HG03135 (cell line): ENCODE results near the gene GALNT17.

Experiments
- ATAC-seq: cut with Tn5 transposase; IDR thresholded peaks from one replicate; pipeline ENCODE4 v1.9.1; 2021; ENCODE audit warnings: mild to moderate bottlenecking, moderate library complexity; ENCODE audit not compliant: unreplicated experiment

Gene GALNT17

DNA sequence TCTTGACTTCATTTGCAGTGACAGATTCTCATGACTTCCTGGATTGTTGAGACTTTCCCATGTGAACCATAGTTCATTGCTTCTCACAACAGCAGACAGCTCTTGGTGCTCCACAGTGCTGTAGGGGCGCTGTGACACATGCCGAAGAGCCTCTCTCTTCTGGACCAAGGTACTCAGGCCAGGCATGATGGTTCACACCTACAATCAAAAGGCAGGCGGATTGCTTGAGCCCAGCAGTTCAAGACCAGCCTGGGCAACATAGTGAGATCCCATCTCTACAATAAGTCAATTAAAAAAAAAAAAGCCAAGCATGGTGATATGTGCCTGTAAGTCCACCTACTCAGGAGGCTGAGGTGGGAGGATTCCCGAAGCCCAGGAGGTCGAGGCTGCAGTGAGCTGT lies 354.5 kb downstream of the GALNT17 start:
- no peak for ATAC-seq

DNA sequence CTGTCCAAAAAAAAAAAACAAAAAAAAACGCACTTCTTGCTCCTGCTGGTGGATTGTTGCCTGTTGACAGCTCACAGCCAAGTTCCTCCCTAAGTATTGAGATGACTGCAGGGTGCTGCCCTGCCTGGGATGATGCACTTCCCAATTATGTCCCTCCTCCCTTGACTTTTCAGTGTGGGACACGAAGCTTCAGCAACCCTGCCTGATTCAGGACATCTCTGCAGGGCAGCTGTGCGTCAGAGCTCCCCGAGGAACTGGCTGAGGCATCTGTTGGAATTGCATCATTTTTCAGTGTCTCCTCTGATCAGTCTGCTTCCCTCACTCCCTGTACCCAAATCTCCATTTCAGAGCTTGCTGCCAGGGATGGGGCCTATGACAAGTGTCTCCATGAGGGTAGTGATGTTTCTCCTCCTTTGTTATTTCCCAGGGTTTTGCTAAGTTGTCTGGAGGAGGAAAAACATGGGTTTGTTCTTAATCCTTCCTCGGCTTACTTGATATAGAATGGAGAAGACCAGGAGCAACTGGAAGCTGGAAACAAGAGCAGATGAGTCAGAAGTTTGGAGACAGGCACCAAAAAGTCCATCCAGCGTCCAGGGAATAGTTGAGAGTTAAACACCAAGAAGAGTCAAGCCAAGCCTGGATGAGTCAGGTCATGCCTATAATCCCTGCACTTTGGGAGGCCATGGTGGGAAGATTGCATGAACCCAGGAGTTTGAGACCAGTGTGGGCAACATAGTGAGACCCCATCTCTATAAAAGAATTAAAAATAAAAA lies 355.1 kb downstream of the GALNT17 start:
- ATAC-seq: no peak

DNA sequence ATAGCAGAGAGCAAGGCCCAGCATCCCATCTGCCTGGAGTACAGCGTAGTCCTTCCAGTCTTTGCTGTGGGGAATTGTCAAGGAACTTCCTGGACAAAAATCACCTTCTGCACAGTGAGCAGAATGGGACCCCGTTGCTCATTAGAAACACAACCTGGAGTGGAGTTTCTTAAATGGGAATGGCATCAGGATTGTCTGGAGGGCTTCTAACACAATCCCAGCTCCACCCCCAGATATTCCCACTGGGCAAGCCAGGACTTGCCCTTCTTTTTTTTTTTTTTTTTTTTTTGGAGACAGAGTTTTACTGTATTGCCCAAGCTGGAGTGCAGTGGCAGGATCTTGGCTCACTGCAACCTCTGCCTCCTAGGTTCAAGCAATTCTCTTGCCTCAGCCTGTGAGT lies 356.4 kb downstream of the GALNT17 start:
- no peak for ATAC-seq

DNA sequence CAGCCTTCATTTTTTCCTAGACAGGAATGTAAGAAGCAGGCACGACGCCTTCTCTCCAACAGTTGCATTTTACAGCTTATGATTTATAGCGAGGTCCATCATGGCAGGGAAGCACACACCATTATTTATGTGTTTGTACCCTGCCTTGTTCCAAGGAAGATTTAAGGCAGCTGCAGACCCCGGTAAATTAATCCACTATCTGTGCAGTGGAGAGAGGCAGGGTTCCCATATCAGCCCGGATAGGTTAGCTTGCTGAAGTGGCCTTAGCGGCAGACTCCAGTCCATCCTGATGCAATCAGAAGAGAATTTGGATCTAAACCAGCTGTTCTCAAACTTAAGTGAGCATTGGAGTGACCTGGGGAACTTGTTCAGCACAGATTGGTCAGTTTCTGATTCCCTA lies 359.4 kb downstream of the GALNT17 start:
- no peak for ATAC-seq

DNA sequence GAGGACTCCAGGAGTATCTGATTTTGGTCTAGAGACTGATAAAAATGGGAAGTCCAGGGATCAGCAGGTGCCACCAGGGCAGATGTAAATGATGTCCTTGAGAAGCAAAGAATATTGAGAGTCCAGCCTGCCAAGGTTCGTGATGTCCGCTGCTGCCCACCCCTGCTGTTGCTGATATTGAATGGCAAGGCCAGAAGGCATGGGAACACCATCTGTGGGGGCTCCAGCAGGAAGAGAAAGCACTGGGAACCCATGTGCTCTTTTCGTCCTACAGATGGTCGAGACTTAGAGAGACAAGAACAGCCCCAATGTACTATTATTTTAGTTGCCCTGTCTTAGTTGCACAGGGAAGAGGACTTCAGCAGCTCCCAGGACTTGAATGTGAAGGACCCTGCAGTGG lies 363.9 kb downstream of the GALNT17 start:
- no peak for ATAC-seq

DNA sequence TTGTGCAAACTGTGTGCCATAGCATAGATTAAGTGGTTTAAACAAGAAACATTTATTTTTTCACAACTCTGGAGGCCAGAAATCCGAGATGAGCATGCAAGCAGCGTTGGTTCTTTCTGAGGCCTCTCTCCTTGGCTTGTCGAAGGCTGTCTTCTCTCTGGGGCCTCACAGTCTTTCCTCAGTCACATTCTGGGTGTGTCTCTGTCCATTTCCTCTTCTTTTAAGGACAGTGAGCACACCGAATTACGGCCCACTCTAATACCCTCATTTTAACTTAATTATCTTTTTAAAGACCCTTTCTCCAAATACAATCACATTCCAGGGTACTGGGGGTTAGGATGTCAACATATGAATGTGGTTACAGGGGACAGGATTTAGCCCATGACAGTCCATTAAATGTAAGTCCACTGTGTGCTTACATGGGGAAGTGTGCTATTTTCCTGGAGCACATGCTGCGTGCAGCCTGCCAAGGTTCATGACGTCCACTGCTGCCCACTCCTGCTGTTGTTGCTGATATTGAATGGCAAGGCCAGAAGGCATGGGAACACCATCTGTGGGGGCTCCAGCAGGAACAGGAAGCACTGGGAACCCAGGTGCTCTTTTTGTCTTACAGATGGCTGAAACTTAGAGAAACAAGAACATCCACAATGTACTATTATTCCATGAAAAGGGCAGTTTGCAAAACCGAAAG lies 365.5 kb downstream of the GALNT17 start:
- no peak for ATAC-seq

DNA sequence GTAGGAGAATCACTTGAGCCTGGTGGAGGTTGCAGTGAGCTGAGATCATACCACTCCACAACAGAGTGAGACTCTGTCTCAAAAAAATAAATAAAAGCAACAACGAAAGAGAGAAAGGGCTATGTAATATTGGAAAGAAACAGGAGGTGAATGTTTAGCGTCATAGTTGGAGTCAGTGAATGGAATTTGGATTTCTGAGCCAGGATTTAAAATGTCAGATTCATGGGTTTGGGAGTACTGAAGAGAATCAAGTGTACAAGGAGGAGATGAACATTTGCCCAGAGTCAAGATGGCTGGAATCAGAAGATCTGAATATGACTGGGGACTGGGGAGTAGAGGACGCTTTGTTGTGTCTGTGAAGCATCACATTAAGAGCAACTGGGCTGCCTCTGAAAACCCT lies 366.4 kb downstream of the GALNT17 start:
- no peak for ATAC-seq

DNA sequence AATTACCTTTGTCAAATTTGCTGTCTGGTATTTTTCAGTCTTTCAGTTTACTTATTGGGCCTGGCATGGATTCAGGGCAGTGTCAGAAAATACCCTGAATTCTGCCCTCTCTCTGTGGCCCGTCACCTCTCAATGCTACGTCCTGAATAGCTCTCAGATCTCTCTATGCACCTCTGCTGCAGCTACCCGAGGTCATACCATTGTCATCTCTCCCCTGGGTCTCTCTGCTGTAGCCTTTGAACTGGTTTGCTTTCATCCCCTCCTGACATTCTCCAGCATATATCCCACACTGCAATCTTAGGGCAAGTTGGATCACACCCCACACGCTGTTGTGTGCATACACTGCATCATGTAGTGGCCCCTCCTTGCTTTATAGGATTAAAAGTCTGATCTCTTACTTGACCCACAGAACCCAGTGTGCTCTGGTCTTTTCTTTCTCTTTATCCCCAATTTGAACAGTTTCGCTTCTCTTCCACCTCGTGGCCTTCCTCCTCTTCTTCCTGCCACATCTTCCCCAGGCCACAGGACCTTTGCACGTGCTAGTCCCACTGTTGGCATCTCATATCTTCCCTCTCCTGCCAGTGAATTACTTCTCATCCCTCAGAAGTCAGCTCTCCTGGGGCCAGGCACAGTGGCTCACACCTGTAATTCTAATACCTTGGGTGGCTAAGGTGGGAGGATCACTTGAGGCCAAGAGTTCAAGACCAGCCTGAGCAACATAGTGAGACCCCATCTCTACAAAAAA lies 372.9 kb downstream of the GALNT17 start:
- no peak for ATAC-seq

DNA sequence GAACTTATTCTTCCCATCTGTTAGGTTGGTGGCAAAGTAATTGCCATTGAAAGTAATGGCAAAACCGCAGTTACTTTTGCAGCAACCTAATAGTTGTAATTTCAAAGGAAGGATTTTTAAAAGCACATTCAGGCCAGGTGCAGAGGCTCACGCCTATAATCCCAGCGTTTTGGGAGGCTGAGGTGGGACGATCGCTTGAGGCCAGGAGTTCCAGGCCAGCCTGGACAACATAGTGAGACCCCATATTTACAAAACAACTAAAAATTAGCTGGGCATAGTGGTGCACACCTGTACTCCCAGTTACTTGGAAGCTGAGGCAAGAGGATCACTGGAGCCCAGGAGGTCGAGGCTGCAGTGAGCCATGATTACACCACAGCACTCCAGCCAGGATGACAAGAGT lies 374.9 kb downstream of the GALNT17 start:
- no peak for ATAC-seq

DNA sequence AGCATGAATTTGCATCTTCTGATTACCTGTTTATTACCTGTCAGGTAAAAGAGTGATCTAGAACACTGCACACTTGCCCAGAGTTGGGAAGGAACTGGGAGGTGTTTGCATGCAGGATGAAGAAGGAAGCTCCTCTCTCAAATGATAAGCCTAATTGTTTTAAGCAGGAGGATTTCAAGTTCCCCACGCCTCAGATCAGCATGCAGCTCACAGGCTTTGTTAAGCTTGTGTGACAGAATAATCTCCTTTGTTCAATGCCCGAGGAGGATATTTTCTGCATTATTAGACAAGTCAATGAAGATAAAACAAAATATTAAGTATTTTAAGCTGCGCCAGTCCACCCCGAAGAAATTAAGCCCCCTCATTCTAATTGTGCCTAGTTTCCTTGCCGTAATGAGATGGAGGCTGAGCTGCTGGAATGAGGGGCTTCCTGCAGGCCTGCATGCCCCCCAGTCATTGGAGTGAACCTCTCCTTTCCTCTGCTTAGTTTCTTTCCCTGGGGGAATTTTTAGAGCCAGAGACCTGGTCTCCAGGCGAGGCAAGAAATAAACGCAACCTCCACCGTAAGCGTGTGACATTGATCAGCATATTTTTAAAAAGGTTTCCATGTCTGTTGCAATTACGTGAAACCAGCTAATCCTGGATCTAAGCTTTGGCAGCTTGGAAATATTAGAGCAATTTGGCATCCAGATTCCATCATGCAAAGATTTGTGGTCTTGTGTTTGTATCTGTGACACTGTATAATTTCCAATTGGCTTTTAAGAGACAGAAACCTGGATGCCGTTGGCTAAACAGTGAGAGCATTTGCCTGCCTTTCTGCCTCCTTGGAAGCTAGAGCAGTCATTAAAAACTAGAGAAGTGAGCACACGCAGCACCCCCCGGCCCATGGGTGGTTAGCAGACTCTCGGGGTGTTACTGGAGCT lies 376.0 kb downstream of the GALNT17 start:
- ATAC-seq: no peak

DNA sequence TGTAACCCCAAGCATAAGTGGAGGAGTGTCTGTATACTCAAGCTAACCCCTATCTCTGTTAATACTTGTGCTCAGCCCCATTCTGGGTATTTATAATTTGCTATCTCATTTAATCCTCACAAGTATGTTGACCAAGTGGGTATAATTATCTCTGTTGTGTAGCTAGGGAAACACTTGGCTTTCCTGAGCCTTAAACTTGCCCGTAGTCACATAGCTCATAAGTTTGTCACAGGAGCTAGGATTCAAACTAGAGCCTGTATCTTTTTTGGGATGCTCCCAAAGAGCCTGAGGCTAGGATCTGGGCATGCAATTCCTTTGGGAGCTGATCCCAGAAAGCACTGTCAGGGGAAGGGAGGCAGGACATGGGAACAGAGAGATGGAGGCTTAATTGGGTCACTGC lies 377.4 kb downstream of the GALNT17 start:
- ATAC-seq: no peak

DNA sequence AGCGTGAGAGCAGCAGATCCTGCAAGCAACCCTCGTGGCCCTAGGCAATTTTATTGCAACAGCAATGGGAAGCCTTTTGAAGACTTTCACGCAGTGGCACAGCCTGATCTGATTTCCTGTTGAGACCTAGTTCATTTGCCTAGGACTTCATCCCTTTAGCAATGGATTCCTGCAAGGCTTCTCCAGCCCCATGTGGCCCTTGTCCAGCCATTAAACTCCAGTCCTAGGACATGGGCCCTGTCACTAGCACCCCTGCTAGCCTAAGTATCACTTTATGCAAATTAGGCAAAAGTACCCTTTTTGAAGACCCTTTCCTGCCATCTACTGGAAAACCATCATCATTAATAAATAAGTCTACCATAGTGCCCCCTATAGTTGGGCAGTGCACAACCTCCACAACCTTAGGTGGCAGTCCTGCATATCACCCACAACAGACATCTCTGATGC lies 379.4 kb downstream of the GALNT17 start:
- ATAC-seq: no peak

DNA sequence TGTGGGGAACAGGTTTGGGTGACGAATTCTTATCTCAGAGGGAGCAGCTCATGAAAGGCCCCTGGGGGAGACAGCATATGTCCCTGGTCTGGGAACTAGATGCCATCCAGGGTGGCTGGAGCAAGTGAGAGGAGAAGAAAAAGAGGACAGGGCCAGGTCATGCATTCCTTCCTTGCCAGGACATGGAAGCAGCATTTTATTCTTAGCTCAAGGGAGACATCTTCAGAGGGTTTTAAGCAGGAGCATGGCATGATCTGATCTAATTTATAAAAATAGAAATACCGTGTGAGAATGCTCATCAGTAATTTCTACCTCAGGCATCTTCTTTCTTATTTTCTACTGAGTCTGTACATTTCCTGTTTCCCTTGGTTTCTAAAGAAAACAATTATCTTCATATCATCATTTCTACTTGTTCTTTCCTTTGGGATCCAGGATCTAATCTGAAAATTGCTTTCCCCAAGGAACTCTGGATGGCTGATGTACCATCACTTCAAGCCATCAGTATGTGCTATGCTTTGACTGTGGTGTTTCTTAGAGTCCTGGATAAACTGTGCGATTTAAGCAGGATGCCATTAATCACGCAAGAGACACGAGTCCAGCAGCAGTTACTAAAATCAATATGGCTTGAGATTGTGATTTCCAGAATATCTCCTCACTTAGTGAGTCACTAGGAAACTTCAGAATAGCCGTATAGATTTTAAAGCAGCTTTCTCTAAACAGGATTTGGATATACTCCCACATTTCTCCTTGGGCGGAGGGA lies 386.2 kb downstream of the GALNT17 start:
- ATAC-seq: no peak

DNA sequence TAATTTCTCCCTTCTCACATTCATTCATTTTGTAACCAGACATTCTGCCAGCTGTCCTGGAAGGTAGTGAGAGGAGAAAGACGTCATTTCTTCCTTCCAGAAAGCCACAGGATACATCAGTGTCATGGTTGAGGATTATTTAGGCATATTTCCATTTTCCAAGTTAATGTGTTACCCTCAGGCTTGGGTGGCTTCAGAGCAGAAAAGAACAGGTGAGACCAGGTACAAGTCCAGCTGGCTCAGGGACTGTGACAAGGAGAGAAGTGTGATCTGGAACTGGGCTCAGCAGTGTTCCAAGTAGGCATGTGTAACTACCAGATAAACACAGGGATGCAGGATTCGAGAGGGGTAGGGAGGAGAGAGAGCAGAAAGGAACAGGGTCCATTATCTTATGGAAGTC lies 386.9 kb downstream of the GALNT17 start:
- no peak for ATAC-seq

DNA sequence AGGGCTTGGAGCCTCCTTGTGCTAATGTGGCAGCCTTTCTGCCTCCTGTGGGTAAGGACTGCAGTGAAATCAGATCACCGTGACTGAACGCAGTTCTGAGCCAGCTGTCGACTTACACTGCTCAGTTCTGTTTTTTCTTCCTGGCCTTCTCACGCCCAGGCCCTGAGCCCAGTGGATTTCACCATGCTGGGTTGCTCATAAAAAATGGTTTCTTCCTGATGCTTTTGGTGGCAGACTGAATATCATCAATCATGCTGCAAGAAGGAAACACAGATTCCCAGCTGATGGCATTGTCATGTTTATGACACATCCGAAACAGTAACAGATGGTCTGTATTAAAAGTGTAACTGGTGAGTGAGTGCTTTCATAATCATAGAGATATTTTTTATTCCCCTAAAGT lies 389.6 kb downstream of the GALNT17 start:
- ATAC-seq: no peak

DNA sequence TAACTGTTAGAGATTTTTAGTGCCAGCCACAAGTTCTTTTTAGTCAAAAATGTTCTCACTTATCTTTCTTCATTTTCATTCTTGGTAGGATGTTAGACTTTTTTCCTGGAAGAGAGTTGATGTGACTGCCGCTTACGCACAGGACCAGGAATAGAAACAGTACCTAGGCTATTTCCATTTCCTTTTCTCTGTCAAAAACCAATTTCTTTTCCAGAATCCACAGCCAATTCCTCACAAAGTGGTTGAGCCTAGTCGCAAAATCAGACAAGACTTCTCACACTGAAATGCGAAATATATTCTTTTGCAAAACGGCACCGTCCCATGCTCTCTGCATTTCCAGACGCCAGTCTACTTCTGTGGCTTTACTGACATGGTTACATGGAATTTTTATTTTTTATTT lies 394.2 kb downstream of the GALNT17 start:
- ATAC-seq: no peak

DNA sequence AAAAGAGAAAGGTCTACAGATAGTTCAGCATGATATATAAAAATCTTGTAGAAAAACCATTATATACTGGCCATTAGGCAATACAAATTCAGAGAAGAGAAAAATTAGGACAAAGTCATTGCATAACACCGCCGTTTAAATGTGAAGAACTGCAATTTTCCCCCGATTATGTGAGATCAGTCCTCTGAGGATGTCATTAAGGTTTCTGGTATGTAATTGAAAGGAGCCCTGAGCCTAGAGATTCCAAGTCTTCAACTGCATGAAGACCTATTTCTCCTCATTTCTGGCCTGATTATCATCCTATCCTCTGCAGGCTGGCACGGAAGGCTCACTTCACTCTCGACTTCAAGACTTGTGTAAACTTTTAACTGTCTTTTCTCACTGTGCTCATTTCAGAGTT lies 395.3 kb downstream of the GALNT17 start:
- no peak for ATAC-seq

DNA sequence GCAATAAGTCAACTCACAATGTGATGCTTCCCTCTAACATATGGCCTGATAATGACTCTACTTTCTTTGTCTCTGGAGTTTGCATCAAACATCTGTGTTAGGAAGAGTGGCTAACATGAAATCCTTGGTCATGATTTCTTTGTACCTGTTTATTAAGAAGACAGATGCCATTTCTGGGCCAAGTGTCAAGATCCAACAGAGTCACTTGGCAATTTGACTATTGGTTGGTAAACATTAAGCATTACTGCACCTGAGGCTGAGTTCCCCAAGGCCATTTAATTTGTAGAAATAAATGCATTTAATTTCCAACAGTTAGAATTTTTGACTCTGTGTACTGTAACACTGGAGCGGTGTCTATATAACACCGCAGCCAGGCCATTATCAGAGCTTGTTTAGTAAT lies 403.7 kb downstream of the GALNT17 start:
- no peak for ATAC-seq

DNA sequence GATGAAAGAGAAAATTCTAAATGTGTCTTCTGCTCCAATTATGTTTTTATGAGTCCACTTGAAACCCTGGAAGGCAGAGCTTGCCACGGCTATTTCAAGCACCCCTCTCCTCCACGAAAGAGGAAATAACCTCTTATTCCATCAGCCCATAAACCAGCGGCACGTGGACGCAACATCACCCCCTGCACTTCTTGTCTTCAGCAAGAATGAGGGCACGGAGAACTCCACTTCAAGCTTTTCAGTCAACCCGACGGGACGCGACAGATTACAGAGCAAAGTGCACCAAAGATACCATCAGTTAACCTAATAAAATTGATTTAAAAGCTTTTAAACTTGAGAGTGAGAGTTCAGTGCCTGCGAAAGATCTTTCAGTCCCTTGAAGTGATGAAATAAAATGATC lies 406.3 kb downstream of the GALNT17 start:
- no peak for ATAC-seq

DNA sequence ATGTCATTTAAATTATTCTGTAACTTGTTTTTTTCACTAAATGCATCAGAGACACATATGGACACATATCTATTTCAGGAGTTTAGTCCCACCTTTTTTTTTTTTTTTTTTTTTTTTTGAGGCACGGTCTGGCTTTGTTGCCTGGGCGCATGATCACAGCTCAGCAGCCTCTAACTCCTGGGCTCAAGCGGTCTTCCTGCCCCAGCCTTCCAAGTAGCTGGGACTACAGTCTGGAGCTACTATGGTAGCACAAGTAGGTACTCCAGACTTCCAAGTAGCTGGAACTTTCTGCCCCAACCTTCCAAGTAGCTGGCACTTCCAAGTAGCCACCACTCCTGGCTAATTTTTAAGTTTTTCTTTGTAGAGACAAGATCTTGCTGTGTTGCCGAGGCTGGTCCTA lies 407.7 kb downstream of the GALNT17 start:
- no peak for ATAC-seq
